WTC11 (cell line): ENCODE results near the gene LRR1. TPM values are rescaled to one million over a fixed set of nuclear protein-coding genes. Genes with fewer than 3 reads are reported as not detected.
A peak's percentile ranks its signal among the peaks of the same experiment; 100 is the strongest.

Source experiments
- ATF6 ChIP-seq: sonication (generic); formaldehyde crosslinking; IDR thresholded peaks from 2 replicates; pipeline ENCODE4 v1.8.1; 2023; ENCODE audit warnings: mild to moderate bottlenecking, missing genetic modification reagents
- E2F5 ChIP-seq: sonication (generic); formaldehyde crosslinking; IDR thresholded peaks from 2 replicates; pipeline ENCODE4 v1.8.1; 2022; ENCODE audit warnings: mild to moderate bottlenecking, moderate library complexity, missing genetic modification reagents
- FOXJ3 ChIP-seq: sonication (generic); formaldehyde crosslinking; IDR thresholded peaks from 2 replicates; pipeline ENCODE4 v1.9.0; 2021; ENCODE audit warnings: missing genetic modification reagents, mild to moderate bottlenecking, borderline replicate concordance
- MAX ChIP-seq: sonication (generic); formaldehyde crosslinking; IDR thresholded peaks from 2 replicates; pipeline ENCODE4 v1.8.0; 2022; ENCODE audit warnings: mild to moderate bottlenecking, missing genetic modification reagents
- MLX ChIP-seq: sonication (generic); formaldehyde crosslinking; IDR thresholded peaks from 2 replicates; pipeline ENCODE4 v1.8.1; 2023; ENCODE audit warnings: mild to moderate bottlenecking, missing genetic modification reagents, moderate library complexity
- MXD4 ChIP-seq: fragments of 250-450 bp; sonication (Bioruptor Pico); IDR thresholded peaks from 2 replicates; pipeline ENCODE4 v1.8.0; 2021; ENCODE audit warnings: mild to moderate bottlenecking, moderate library complexity, borderline replicate concordance
- NFE2L1 ChIP-seq: sonication (generic); formaldehyde crosslinking; IDR thresholded peaks from 2 replicates; pipeline ENCODE4 v1.8.1; 2023; ENCODE audit warnings: missing genetic modification reagents
- NR1H2 ChIP-seq: sonication (generic); formaldehyde crosslinking; IDR thresholded peaks from 2 replicates; pipeline ENCODE4 v1.9.0; 2021; ENCODE audit warnings: mild to moderate bottlenecking, moderate library complexity, missing genetic modification reagents
- NR3C1 ChIP-seq: sonication (generic); formaldehyde crosslinking; conservative IDR thresholded peaks from 2 replicates; pipeline ENCODE4 v1.8.1; 2023; ENCODE audit warnings: low read depth, mild to moderate bottlenecking, missing genetic modification reagents
- OVOL2 ChIP-seq: fragments of 250-450 bp; sonication (Bioruptor Pico); IDR thresholded peaks from 2 replicates; pipeline ENCODE4 v1.9.0; 2021; ENCODE audit warnings: mild to moderate bottlenecking, borderline replicate concordance
- RELA ChIP-seq: sonication (generic); formaldehyde crosslinking; IDR thresholded peaks from 2 replicates; pipeline ENCODE4 v1.8.1; 2022; ENCODE audit warnings: missing genetic modification reagents, mild to moderate bottlenecking, borderline replicate concordance
- TEAD1 ChIP-seq: sonication (generic); formaldehyde crosslinking; IDR thresholded peaks from 2 replicates; pipeline ENCODE4 v1.8.0; 2022; ENCODE audit warnings: mild to moderate bottlenecking, missing genetic modification reagents
- TP53 ChIP-seq: sonication (generic); formaldehyde crosslinking; IDR thresholded peaks from 2 replicates; pipeline ENCODE4 v1.8.1; 2023; ENCODE audit warnings: mild to moderate bottlenecking, missing genetic modification reagents
- ZNF263 ChIP-seq: sonication (generic); formaldehyde crosslinking; IDR thresholded peaks from 2 replicates; pipeline ENCODE4 v1.8.1; 2022; ENCODE audit warnings: low read depth, mild to moderate bottlenecking, moderate library complexity, missing genetic modification reagents
- ZNF281 ChIP-seq: sonication (generic); formaldehyde crosslinking; IDR thresholded peaks from 2 replicates; pipeline ENCODE4 v1.8.0; 2023; ENCODE audit warnings: mild to moderate bottlenecking, missing genetic modification reagents
- ZNF416 ChIP-seq: fragments of 250-450 bp; sonication (Bioruptor Pico); IDR thresholded peaks from 2 replicates; pipeline ENCODE4 v1.9.0; 2021; ENCODE audit warnings: mild to moderate bottlenecking, inconsistent platforms
- ZSCAN18 ChIP-seq: fragments of 250-450 bp; sonication (Bioruptor Pico); IDR thresholded peaks from 2 replicates; pipeline ENCODE4 v2.1.2; 2022; ENCODE audit warnings: mild to moderate bottlenecking, moderate library complexity
- total RNA-seq: library from RNA; stranded (reverse); gene quantifications from 3 replicates; pipeline ENCODE4 v1.2.3, GENCODE V29; 2021
- TF ChIP-seq, protein P1 (sequence below): fragments of 250-450 bp; sonication (Bioruptor Pico); IDR thresholded peaks from 2 replicates; pipeline ENCODE4 v1.9.0; 2021; ENCODE audit warnings: mild to moderate bottlenecking, borderline replicate concordance
- TF ChIP-seq, protein P2 (sequence below): sonication (generic); formaldehyde crosslinking; IDR thresholded peaks from 2 replicates; pipeline ENCODE4 v1.8.1; 2022; ENCODE audit warnings: low read depth, mild to moderate bottlenecking, moderate library complexity, missing genetic modification reagents, borderline replicate concordance
- TF ChIP-seq, protein P3 (sequence below): sonication (generic); formaldehyde crosslinking; conservative IDR thresholded peaks from 2 replicates; pipeline ENCODE4 v1.8.1; 2023; ENCODE audit warnings: mild to moderate bottlenecking, low read depth, missing genetic modification reagents, moderate library complexity

LRR1 gene
- total RNA-seq, 1 experiment from 2014 or later = 42.6 TPM

GRCh38 chr14:49620182-49621113 is 21.7 kb downstream of the LRR1 start, which contains the start of the genes MGAT2 and RPL36AL (continued):
- TF ChIP-seq, protein P1, sequence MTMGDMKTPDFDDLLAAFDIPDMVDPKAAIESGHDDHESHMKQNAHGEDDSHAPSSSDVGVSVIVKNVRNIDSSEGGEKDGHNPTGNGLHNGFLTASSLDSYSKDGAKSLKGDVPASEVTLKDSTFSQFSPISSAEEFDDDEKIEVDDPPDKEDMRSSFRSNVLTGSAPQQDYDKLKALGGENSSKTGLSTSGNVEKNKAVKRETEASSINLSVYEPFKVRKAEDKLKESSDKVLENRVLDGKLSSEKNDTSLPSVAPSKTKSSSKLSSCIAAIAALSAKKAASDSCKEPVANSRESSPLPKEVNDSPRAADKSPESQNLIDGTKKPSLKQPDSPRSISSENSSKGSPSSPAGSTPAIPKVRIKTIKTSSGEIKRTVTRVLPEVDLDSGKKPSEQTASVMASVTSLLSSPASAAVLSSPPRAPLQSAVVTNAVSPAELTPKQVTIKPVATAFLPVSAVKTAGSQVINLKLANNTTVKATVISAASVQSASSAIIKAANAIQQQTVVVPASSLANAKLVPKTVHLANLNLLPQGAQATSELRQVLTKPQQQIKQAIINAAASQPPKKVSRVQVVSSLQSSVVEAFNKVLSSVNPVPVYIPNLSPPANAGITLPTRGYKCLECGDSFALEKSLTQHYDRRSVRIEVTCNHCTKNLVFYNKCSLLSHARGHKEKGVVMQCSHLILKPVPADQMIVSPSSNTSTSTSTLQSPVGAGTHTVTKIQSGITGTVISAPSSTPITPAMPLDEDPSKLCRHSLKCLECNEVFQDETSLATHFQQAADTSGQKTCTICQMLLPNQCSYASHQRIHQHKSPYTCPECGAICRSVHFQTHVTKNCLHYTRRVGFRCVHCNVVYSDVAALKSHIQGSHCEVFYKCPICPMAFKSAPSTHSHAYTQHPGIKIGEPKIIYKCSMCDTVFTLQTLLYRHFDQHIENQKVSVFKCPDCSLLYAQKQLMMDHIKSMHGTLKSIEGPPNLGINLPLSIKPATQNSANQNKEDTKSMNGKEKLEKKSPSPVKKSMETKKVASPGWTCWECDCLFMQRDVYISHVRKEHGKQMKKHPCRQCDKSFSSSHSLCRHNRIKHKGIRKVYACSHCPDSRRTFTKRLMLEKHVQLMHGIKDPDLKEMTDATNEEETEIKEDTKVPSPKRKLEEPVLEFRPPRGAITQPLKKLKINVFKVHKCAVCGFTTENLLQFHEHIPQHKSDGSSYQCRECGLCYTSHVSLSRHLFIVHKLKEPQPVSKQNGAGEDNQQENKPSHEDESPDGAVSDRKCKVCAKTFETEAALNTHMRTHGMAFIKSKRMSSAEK (CRISPR knock-in tag) = no peak
- TF ChIP-seq ZNF281 (CRISPR knock-in tag) = no peak
- TF ChIP-seq FOXJ3 = no peak
- TF ChIP-seq ZNF263 = no peak
- peak; percentile 23; the same call in 1 of the 2 replicates for TF ChIP-seq NR3C1
- TF ChIP-seq E2F5 (CRISPR knock-in tag) = no peak; the same call in 1 of the 2 replicates
- TF ChIP-seq NFE2L1 = 0 out of 2 replicates have a peak, but pooled peaks have one; percentile 1
- TF ChIP-seq NR1H2 (CRISPR knock-in tag) = no peak
- no peak for TF ChIP-seq MXD4 (CRISPR knock-in tag)
- TF ChIP-seq, protein P2, sequence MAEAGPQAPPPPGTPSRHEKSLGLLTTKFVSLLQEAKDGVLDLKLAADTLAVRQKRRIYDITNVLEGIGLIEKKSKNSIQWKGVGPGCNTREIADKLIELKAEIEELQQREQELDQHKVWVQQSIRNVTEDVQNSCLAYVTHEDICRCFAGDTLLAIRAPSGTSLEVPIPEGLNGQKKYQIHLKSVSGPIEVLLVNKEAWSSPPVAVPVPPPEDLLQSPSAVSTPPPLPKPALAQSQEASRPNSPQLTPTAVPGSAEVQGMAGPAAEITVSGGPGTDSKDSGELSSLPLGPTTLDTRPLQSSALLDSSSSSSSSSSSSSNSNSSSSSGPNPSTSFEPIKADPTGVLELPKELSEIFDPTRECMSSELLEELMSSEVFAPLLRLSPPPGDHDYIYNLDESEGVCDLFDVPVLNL (CRISPR knock-in tag) = peak; percentile 46; the same call in 1 of the 2 replicates
- TF ChIP-seq TP53 (CRISPR knock-in tag) = 0 out of 2 replicates have a peak, but pooled peaks have one; percentile 9
- no peak for TF ChIP-seq RELA (CRISPR knock-in tag)
- no peak for TF ChIP-seq ZNF416
- no peak for TF ChIP-seq OVOL2 (CRISPR knock-in tag)
- TF ChIP-seq MLX (CRISPR knock-in tag) = no peak
- no peak for TF ChIP-seq ZSCAN18 (CRISPR knock-in tag)
- 0 out of 2 replicates have a peak, but pooled peaks have one; percentile 33 for TF ChIP-seq TEAD1 (CRISPR knock-in tag)
- TF ChIP-seq, protein P3, sequence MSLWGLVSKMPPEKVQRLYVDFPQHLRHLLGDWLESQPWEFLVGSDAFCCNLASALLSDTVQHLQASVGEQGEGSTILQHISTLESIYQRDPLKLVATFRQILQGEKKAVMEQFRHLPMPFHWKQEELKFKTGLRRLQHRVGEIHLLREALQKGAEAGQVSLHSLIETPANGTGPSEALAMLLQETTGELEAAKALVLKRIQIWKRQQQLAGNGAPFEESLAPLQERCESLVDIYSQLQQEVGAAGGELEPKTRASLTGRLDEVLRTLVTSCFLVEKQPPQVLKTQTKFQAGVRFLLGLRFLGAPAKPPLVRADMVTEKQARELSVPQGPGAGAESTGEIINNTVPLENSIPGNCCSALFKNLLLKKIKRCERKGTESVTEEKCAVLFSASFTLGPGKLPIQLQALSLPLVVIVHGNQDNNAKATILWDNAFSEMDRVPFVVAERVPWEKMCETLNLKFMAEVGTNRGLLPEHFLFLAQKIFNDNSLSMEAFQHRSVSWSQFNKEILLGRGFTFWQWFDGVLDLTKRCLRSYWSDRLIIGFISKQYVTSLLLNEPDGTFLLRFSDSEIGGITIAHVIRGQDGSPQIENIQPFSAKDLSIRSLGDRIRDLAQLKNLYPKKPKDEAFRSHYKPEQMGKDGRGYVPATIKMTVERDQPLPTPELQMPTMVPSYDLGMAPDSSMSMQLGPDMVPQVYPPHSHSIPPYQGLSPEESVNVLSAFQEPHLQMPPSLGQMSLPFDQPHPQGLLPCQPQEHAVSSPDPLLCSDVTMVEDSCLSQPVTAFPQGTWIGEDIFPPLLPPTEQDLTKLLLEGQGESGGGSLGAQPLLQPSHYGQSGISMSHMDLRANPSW (CRISPR knock-in tag) = no peak
- peak; percentile 70 for TF ChIP-seq MAX (CRISPR knock-in tag)
- no peak for TF ChIP-seq ATF6 (CRISPR knock-in tag)
